ENCODE data around the gene COCH. TPM values are rescaled to one million over a fixed set of nuclear protein-coding genes. Genes with fewer than 3 reads are reported as not detected.

The COCH gene
- total and polyA plus RNA-seq, 2 experiments from 2014 or later = 12.9 to 20.6 TPM

DNA sequence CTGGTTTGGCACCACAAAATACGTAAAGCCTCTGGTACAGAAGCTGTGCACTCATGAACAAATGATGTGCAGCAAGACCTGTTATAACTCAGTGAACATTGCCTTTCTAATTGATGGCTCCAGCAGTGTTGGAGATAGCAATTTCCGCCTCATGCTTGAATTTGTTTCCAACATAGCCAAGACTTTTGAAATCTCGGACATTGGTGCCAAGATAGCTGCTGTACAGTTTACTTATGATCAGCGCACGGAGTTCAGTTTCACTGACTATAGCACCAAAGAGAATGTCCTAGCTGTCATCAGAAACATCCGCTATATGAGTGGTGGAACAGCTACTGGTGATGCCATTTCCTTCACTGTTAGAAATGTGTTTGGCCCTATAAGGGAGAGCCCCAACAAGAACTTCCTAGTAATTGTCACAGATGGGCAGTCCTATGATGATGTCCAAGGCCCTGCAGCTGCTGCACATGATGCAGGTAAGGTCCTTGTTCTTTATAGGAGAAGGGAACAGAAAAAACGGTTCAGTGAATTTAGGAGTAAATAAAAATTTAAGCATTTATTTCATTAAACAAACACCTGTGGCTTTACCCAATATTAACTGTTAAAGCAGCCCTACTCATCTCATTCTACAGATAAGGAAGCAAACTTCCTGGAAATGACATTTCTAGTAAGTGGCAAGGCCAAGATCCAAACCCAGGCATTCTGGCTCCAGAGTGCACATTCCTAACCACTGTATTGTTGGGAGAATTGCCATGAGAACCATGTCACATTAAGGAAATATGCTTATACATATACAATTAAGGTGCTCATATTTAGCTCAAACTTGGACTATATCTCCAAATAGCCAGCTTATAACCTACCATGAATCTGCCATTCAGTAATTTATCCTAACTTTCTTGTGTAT, 11.7 kb downstream of the COCH start:
- Histone ChIP-seq H3K9me2 (ENCODE audit: insufficient read depth) (no peaks in the 10 kb centered on the region), H3K4me2 (no peak overlapping the region), H4K20me1 (replicated peaks; ENCODE audit: insufficient read depth) (no peaks in the 10 kb centered on the region), H3F3A (replicated peaks; ENCODE audit: low read depth) (no peaks in the 10 kb centered on the region), H3K27me3 (ENCODE audit: insufficient read depth) (no peaks in the 10 kb centered on the region), H3K4me3 (no peak overlapping the region), H3K79me2 (replicated peaks; ENCODE audit: insufficient read depth) (no peaks in the 10 kb centered on the region), H3K4me1 (ENCODE audit: insufficient read depth) (no peaks in the 10 kb centered on the region), H3K27ac (ENCODE audit: low read depth) (no peak overlapping the region), H2AFZ (no peak overlapping the region), H3K36me3 (ENCODE audit: insufficient read depth) (no peaks in the 10 kb centered on the region; the same call in 1 of the 2 replicates)
- TF ChIP-seq EZH2phosphoT487 (IDR thresholded peaks at IDR 0.05; ENCODE audit: unreplicated experiment) = no peak
- no peak for TF ChIP-seq NANOG (IDR thresholded peaks at IDR 0.05; ENCODE audit: borderline replicate concordance)
- TF ChIP-seq, protein P1, sequence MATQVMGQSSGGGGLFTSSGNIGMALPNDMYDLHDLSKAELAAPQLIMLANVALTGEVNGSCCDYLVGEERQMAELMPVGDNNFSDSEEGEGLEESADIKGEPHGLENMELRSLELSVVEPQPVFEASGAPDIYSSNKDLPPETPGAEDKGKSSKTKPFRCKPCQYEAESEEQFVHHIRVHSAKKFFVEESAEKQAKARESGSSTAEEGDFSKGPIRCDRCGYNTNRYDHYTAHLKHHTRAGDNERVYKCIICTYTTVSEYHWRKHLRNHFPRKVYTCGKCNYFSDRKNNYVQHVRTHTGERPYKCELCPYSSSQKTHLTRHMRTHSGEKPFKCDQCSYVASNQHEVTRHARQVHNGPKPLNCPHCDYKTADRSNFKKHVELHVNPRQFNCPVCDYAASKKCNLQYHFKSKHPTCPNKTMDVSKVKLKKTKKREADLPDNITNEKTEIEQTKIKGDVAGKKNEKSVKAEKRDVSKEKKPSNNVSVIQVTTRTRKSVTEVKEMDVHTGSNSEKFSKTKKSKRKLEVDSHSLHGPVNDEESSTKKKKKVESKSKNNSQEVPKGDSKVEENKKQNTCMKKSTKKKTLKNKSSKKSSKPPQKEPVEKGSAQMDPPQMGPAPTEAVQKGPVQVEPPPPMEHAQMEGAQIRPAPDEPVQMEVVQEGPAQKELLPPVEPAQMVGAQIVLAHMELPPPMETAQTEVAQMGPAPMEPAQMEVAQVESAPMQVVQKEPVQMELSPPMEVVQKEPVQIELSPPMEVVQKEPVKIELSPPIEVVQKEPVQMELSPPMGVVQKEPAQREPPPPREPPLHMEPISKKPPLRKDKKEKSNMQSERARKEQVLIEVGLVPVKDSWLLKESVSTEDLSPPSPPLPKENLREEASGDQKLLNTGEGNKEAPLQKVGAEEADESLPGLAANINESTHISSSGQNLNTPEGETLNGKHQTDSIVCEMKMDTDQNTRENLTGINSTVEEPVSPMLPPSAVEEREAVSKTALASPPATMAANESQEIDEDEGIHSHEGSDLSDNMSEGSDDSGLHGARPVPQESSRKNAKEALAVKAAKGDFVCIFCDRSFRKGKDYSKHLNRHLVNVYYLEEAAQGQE (IDR thresholded peaks at IDR 0.05; ENCODE audit: unreplicated experiment) = no peak
- TF ChIP-seq, protein P2, sequence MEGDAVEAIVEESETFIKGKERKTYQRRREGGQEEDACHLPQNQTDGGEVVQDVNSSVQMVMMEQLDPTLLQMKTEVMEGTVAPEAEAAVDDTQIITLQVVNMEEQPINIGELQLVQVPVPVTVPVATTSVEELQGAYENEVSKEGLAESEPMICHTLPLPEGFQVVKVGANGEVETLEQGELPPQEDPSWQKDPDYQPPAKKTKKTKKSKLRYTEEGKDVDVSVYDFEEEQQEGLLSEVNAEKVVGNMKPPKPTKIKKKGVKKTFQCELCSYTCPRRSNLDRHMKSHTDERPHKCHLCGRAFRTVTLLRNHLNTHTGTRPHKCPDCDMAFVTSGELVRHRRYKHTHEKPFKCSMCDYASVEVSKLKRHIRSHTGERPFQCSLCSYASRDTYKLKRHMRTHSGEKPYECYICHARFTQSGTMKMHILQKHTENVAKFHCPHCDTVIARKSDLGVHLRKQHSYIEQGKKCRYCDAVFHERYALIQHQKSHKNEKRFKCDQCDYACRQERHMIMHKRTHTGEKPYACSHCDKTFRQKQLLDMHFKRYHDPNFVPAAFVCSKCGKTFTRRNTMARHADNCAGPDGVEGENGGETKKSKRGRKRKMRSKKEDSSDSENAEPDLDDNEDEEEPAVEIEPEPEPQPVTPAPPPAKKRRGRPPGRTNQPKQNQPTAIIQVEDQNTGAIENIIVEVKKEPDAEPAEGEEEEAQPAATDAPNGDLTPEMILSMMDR (conservative IDR thresholded peaks at IDR 0.05; ENCODE audit: low read depth in 2 of 2) = no peak
- no peak for TF ChIP-seq ZNF331 (CRISPR knock-in tag; IDR thresholded peaks at IDR 0.05; ENCODE audit: low read depth)
- TF ChIP-seq EZH2 (IDR thresholded peaks at IDR 0.05; ENCODE audit: low read depth, unreplicated experiment) = no peak
- no peak for TF ChIP-seq JUNB (IDR thresholded peaks at IDR 0.05; ENCODE audit: unreplicated experiment)
- TF ChIP-seq, protein P3, sequence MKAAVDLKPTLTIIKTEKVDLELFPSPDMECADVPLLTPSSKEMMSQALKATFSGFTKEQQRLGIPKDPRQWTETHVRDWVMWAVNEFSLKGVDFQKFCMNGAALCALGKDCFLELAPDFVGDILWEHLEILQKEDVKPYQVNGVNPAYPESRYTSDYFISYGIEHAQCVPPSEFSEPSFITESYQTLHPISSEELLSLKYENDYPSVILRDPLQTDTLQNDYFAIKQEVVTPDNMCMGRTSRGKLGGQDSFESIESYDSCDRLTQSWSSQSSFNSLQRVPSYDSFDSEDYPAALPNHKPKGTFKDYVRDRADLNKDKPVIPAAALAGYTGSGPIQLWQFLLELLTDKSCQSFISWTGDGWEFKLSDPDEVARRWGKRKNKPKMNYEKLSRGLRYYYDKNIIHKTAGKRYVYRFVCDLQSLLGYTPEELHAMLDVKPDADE (IDR thresholded peaks at IDR 0.05) = no peak
- TF ChIP-seq CREB1 (CRISPR knock-in tag; IDR thresholded peaks at IDR 0.05; ENCODE audit: low read depth) = no peak
- no peak for TF ChIP-seq POLR2AphosphoS5 (IDR thresholded peaks at IDR 0.05; ENCODE audit: low read depth)
- TF ChIP-seq, protein P4, sequence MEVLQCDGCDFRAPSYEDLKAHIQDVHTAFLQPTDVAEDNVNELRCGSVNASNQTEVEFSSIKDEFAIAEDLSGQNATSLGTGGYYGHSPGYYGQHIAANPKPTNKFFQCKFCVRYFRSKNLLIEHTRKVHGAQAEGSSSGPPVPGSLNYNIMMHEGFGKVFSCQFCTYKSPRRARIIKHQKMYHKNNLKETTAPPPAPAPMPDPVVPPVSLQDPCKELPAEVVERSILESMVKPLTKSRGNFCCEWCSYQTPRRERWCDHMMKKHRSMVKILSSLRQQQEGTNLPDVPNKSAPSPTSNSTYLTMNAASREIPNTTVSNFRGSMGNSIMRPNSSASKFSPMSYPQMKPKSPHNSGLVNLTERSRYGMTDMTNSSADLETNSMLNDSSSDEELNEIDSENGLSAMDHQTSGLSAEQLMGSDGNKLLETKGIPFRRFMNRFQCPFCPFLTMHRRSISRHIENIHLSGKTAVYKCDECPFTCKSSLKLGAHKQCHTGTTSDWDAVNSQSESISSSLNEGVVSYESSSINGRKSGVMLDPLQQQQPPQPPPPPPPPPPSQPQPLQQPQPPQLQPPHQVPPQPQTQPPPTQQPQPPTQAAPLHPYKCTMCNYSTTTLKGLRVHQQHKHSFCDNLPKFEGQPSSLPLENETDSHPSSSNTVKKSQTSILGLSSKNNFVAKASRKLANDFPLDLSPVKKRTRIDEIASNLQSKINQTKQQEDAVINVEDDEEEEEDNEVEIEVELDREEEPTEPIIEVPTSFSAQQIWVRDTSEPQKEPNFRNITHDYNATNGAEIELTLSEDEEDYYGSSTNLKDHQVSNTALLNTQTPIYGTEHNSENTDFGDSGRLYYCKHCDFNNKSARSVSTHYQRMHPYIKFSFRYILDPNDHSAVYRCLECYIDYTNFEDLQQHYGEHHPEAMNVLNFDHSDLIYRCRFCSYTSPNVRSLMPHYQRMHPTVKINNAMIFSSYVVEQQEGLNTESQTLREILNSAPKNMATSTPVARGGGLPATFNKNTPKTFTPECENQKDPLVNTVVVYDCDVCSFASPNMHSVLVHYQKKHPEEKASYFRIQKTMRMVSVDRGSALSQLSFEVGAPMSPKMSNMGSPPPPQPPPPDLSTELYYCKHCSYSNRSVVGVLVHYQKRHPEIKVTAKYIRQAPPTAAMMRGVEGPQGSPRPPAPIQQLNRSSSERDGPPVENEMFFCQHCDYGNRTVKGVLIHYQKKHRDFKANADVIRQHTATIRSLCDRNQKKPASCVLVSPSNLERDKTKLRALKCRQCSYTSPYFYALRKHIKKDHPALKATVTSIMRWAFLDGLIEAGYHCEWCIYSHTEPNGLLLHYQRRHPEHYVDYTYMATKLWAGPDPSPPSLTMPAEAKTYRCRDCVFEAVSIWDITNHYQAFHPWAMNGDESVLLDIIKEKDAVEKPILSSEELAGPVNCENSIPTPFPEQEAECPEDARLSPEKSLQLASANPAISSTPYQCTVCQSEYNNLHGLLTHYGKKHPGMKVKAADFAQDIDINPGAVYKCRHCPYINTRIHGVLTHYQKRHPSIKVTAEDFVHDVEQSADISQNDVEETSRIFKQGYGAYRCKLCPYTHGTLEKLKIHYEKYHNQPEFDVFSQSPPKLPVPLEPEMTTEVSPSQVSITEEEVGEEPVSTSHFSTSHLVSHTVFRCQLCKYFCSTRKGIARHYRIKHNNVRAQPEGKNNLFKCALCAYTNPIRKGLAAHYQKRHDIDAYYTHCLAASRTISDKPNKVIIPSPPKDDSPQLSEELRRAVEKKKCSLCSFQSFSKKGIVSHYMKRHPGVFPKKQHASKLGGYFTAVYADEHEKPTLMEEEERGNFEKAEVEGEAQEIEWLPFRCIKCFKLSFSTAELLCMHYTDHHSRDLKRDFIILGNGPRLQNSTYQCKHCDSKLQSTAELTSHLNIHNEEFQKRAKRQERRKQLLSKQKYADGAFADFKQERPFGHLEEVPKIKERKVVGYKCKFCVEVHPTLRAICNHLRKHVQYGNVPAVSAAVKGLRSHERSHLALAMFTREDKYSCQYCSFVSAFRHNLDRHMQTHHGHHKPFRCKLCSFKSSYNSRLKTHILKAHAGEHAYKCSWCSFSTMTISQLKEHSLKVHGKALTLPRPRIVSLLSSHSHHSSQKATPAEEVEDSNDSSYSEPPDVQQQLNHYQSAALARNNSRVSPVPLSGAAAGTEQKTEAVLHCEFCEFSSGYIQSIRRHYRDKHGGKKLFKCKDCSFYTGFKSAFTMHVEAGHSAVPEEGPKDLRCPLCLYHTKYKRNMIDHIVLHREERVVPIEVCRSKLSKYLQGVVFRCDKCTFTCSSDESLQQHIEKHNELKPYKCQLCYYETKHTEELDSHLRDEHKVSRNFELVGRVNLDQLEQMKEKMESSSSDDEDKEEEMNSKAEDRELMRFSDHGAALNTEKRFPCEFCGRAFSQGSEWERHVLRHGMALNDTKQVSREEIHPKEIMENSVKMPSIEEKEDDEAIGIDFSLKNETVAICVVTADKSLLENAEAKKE (CRISPR knock-in tag; IDR thresholded peaks at IDR 0.05) = no peak
- no peaks in the 10 kb centered on the region for H3K4me1 Mint-ChIP-seq
- H3K36me3 Mint-ChIP-seq (ENCODE audit: low read depth) = 0 out of 3 replicates have a peak, but pooled peaks cover 4% of the 10 kb centered on the region
- peaks cover 4% of the 10 kb centered on the region for H3K27me3 Mint-ChIP-seq (ENCODE audit: insufficient read depth, low read depth, poor library complexity)
- no peak for DNase-seq (ENCODE audit: low spot score)
- no peak overlapping the region for H3K27ac Mint-ChIP-seq
- no peak overlapping the region for H3K4me3 Mint-ChIP-seq
- ATAC-seq = no peak
- no peaks in the 10 kb centered on the region for H3K9me3 Mint-ChIP-seq

Measured in GM23338 (cell line).